Epithelial cell of esophagus (primary cell): ENCODE measurements around the gene MYOCOS.

Experiments used
- DNase-seq: peaks from one replicate; pipeline ENCODE4 v3.0.0; 2010; ENCODE audit warnings: low read depth
- H3K4me3 ChIP-seq: 2 replicates; pipeline ENCODE4 v1.5.1; 2011; ENCODE audit warnings: mild to moderate bottlenecking, low read length, control low read depth
- CTCF ChIP-seq: IDR thresholded peaks from 2 replicates; pipeline ENCODE4 v1.5.1; 2011; ENCODE audit warnings: low read depth, mild to moderate bottlenecking, low read length, control low read depth, inconsistent platforms; ENCODE audit not compliant: insufficient read depth; ENCODE audit errors: missing control alignments

The MYOCOS gene

DNA sequence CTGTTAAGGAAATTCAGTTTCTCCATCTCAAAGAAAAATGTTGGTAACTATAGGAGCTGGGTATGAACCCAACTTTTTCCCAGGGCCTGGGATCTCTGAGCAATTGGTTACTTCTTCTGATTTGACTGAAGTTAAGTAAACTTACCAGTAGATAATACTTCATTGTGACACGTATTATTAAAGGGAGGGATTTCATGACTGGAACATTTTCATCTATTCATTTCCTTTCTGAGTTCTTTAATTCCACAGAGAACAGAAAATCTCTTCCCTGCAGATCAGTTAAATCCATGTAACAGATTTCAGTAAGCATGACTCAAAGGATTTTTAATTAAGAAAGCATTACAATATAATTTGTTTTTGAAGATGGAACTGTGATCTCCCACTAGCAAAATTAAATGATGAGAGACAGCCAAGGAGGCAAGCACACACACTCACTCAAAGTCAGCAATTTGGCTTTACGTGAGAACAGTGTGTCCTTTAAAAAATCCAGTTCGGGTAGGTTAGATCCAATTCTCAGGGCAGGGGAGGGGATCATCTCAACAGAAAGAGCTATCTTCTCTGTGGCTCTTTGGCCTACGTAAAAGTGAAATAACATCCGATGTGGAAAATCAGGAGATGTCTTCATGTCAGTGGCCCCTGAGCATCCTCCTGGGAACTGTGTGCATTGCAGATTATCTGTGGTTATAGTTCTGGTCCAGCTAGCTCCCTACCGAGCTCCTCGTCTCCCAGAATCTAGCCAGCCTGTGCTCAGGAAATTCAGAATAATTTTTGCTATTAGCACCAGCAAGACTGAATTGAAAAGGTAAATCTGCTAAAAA, 41.2 kb downstream of the MYOCOS start:
- H3K4me3 ChIP-seq = no peak overlapping the region
- no peak for DNase-seq
- TF ChIP-seq CTCF = no peak

- no peak for TF ChIP-seq CTCF
- DNase-seq = no peak
These were observed 42.0 kb downstream of the MYOCOS start for GRCh38 chr1:171663854-171664575.

DNA sequence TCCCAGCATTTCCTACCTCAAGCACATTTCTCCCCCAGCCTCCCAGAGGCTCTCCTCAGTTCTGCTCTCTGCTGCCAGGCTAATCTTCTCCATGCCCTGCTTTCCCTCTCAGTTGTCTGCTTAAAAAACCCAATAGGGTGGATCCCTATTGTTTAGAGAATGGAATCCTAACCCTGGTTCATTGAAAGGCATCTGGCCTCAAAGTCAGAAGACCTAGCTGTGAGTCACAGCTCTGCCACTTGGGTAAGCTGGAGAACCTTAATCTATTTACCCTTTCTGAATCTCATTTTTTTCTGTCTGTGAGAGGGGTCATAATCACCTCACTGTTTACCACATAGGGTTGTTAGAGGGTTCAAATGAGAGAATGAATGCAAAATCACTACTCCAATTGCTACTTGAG, 42.9 kb downstream of the MYOCOS start:
- DNase-seq = peak; percentile 30
- no peak overlapping the region for H3K4me3 ChIP-seq
- no peak for TF ChIP-seq CTCF

More at GRCh38 chr1:171663854-171664575, 42.0 kb downstream of the MYOCOS start:
- no peak overlapping the region for H3K4me3 ChIP-seq

DNA sequence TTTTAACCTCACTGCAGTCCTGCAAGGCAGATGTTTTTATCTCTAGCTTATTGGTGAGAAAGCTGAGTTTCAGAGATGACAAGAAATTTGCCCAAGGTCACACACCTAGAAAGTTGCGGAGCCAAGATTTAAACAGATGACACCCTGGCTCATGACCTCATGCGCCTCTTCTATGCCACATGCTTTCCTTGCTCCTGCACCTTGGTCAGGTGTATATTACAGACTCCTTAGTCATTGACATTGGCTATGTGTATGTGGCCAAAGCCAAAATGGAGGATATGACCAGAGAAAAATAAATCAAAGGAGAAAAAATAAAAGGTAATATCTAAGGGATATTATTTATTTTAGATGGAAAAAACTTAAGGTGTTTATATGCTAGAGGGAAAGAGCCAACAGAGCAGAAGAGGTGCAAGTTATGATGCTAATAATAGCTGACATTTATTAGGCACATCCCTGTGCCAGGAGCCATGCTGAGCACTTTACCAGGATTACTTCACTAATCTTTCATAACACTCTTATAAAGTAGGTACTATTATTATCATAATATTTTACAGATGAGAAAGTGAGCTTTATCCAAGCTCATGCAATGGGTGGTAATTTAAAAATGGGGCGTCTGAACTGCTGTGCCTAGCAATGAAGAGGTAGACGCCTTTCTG, 44.2 kb downstream of the MYOCOS start:
- TF ChIP-seq CTCF = no peak
- no peak for DNase-seq
- H3K4me3 ChIP-seq = no peak overlapping the region

DNA sequence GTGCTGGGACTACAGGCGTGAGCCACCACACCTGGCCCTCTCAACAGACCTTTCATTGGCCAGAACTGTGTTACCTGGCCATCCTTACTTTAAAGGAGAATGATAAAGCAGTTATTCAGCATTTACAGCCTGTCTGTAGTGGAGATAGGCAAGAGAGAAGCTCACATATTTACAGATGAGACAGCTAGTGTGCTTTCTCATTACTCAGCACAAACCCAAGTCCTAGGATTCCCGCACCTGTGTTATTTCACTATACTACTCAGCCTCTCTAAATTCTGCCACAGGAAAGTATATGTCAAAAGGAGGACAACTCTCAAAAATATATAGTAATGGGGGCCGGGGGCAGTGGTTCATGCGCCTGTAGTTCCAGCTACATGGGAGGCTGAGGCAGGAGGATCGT, 46.3 kb downstream of the MYOCOS start:
- no peak for TF ChIP-seq CTCF
- H3K4me3 ChIP-seq = no peak overlapping the region
- DNase-seq = no peak

DNA sequence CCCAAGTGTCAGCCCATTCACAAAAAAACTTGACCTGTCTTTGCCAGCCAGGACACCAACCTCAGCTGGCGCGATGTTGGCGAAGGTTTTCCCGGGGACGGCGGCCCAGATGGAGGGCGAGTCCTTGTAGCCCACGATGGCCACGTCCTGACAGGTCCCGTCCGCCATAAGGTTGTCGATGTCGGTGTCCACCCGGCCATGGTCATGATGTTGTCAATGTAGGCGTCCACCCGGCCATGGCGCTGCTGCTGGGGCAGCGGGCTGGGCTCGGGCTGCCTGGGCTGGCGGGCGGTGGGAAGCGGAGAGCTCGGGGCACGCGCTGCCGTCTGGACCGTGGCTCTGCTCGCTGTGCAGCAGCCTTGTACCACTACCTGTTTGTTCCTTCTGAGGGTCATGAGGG, 48.7 kb downstream of the MYOCOS start:
- H3K4me3 ChIP-seq = no peak overlapping the region
- DNase-seq = no peak
- TF ChIP-seq CTCF = no peak
